HG03378 (cell line): ENCODE measurements around the gene RASSF9.

Source experiments
- ATAC-seq: cut with Tn5 transposase; IDR thresholded peaks from one replicate; pipeline ENCODE4 v1.9.1; 2021; ENCODE audit warnings: mild to moderate bottlenecking, moderate library complexity; ENCODE audit not compliant: unreplicated experiment

The RASSF9 gene

GRCh38 chr12:85821759-85822158 lies 14.4 kb downstream of the RASSF9 start:
- no peak for ATAC-seq

GRCh38 chr12:85821206-85821605 lies 15.0 kb downstream of the RASSF9 start:
- ATAC-seq: no peak

GRCh38 chr12:85820101-85820500 lies 16.1 kb downstream of the RASSF9 start:
- ATAC-seq: no peak

GRCh38 chr12:85814741-85815140 lies 21.5 kb downstream of the RASSF9 start:
- ATAC-seq: no peak

- ATAC-seq: no peak
These were observed 22.1 kb downstream of the RASSF9 start for GRCh38 chr12:85814071-85814470.

GRCh38 chr12:85809500-85809899 lies 26.7 kb downstream of the RASSF9 start:
- no peak for ATAC-seq

- no peak for ATAC-seq
These were observed 28.5 kb downstream of the RASSF9 start for GRCh38 chr12:85807730-85808129.

- no peak for ATAC-seq
These were observed 30.6 kb downstream of the RASSF9 start for GRCh38 chr12:85805654-85806053.

GRCh38 chr12:85804663-85805062 lies 31.5 kb downstream of the RASSF9 start:
- no peak for ATAC-seq

GRCh38 chr12:85803923-85804322 lies 32.3 kb downstream of the RASSF9 start:
- no peak for ATAC-seq

- ATAC-seq: no peak
These were observed 33.0 kb downstream of the RASSF9 start for GRCh38 chr12:85803231-85803630.

GRCh38 chr12:85798122-85798521 lies 38.1 kb downstream of the RASSF9 start:
- ATAC-seq: no peak

- ATAC-seq: no peak
These were observed 40.2 kb downstream of the RASSF9 start for GRCh38 chr12:85796001-85796400.

- no peak for ATAC-seq
These were observed 41.7 kb downstream of the RASSF9 start for GRCh38 chr12:85794531-85794930.

- ATAC-seq: no peak
These were observed 52.0 kb downstream of the RASSF9 start for GRCh38 chr12:85784096-85784720.

- no peak for ATAC-seq
These were observed 53.5 kb downstream of the RASSF9 start for GRCh38 chr12:85782711-85783110.

- ATAC-seq: no peak
These were observed 54.4 kb downstream of the RASSF9 start for GRCh38 chr12:85781766-85782165.

GRCh38 chr12:85779768-85780167 lies 56.4 kb downstream of the RASSF9 start:
- ATAC-seq: no peak

GRCh38 chr12:85775091-85775490 lies 61.1 kb downstream of the RASSF9 start:
- no peak for ATAC-seq

- no peak for ATAC-seq
These were observed 70.7 kb downstream of the RASSF9 start for GRCh38 chr12:85765453-85765869.

- no peak for ATAC-seq
These were observed 76.6 kb downstream of the RASSF9 start for GRCh38 chr12:85759623-85760022.

- no peak for ATAC-seq
These were observed 77.1 kb downstream of the RASSF9 start for GRCh38 chr12:85759091-85759490.

- ATAC-seq: no peak
These were observed 80.4 kb downstream of the RASSF9 start for GRCh38 chr12:85755760-85756159.
